Stimulated activated CD8-positive, alpha-beta memory T cell treated with anti-CD3 and anti-CD28 coated beads, Interleukin-15, amount 100 ng/mL, for 1 hour (primary cell): ENCODE measurements around the gene ZNF226.
A peak's percentile ranks its signal among the peaks of the same experiment; 100 is the strongest.
"Not testable (repeated sequence)": the region's sequence is repeated elsewhere in the genome, so short reads cannot be mapped to it uniquely, and the experiment has no call there.

Source experiments
- DNase-seq: peaks from one replicate; pipeline ENCODE4 v3.0.0-alpha.2; 2020; ENCODE audit warnings: low read depth

ZNF226 gene

GRCh38 chr19:44212250-44212865 is 47.5 kb downstream of the ZNF226 start, which contains the start of gene ZNF227:
Gene ZNF227 (plus strand): TSS chr19:44212532. CDS start chr19:44217793, 5,261 bp downstream.
- DNase-seq, result peak; percentile 63

- DNase-seq, result no peak
Measured at GRCh38 chr19:44212866-44213346, 48.0 kb downstream of the ZNF226 start.

GRCh38 chr19:44219926-44220325 is 55.0 kb downstream of the ZNF226 start:
- DNase-seq, result not testable (repeated sequence)

- not testable (repeated sequence) for DNase-seq
Measured at GRCh38 chr19:44220761-44221160, 55.9 kb downstream of the ZNF226 start.

- DNase-seq, result not testable (repeated sequence)
Measured at GRCh38 chr19:44221291-44221690, 56.4 kb downstream of the ZNF226 start.
